GM19463 (cell line): ENCODE results near the gene TMEM253.

Experiments
- ATAC-seq: cut with Tn5 transposase; IDR thresholded peaks from one replicate; pipeline ENCODE4 v1.9.1; 2021; ENCODE audit warnings: mild to moderate bottlenecking, moderate library complexity; ENCODE audit not compliant: unreplicated experiment

The TMEM253 gene

DNA sequence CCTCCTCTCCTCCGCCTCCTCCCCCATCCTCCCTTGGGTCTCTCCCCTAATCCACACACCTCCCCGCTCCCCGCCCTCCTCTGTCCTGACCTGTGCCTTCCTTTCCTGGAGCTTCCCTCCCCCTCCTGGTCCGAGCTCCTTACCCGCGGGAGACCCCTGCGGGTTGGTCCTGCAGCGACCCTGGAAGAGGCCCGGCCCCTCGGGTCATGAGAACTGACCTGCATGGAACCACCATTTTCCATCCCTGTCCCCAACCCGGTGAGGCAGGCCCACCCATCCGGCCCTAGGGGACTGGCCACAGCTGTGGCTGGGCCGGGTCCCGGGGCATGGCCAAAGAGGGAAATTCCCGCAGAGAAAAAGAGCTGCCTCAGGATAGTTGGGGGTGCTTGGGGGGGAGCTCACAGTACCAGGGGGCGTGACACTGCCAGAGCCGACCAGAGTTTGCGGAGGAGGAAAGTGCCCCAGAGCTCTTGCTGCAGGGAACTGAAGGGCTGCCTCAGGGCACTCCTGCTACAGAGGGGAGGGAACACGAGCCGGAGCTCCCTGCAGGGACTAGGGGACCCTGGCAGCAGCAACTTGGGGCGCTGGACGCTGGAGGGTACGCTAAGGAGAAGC, 30.1 kb upstream of the TMEM253 start:
- peak; percentile 8 for ATAC-seq

DNA sequence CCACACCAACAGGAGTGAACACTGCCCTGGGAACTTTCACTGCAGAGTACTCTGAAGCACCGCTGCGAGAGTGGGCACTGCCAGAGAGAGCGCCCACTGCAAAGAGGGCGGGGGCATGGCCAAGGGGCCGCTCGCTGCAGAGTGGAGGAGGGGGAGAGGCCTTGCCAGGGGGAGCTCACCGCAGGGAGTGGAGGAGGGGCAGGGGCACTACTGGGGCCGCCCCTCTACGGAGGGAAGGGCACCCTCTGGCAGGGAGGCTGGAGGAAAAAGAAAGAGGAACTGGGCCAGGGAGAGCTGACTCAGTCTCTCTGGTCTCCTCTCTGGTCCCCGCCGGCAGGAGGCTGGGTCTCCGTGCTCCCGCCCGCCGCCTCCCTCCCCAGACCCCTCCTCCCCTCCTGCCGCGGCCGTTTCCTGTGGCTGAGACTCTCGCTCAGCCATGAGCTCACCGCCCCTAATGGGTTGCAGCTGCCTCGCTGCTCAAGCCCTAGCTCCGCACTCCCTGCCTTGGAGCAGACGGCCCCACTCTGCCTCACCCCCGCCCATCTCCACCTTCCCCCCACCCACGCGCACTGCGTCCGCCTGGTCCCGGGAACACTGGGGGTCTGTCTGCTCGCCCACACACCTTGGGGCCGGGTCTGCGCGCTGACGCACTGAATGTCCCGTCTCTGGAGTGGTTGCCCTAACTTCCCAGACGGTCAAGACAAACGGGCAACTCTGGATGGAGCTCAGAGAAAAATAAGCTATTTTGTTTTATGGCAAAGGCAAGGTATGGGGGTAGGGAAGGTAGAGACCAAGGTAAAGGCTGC, 29.4 kb upstream of the TMEM253 start:
- peak; percentile 84 for ATAC-seq

DNA sequence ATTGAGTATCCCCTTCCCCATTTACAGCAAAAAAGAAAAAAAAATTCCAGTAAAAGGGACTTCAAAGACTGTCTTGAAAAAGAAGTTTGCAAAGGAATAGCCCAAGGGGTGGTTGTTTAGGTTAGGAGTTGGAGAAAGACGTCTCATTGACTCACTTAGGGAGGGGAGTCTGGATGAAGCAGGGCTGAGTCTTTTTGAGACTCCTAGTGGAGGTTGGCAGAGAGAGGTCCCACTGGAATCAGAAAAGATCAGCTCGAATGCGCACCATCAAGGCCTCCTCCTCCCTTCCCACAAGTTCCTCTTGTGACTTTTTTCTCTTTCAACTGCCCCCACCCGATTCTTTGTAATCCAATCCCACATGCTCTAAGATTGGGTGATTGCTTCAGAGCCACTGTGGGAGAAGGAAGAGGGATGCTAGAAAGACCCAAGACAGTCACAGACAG, 28.8 kb upstream of the TMEM253 start:
- no peak for ATAC-seq

DNA sequence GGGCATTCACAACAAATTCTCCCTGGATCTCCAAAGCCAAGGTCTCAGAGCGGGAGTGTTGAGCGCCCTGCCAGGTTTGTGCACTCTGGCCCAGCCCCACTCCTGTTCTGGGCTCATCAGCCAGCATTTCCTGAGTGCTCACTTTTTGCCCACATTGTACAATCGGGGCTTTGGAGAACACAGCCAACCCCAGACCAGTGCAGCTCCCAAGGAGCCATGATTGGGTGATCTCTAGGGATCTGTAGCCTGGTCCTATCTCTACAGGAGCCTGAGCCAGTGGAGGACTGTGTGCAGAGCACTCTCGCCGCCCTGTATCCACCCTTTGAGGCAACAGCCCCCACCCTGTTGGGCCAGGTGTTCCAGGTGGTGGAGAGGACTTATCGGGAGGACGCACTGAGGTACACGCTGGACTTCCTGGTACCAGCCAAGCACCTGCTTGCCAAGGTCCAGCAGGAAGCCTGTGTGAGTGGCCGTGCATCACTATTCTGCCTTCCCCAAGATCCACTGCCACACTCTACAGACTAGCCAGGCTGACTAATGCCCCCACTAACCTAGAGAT, 28.0 kb upstream of the TMEM253 start:
- no peak for ATAC-seq

DNA sequence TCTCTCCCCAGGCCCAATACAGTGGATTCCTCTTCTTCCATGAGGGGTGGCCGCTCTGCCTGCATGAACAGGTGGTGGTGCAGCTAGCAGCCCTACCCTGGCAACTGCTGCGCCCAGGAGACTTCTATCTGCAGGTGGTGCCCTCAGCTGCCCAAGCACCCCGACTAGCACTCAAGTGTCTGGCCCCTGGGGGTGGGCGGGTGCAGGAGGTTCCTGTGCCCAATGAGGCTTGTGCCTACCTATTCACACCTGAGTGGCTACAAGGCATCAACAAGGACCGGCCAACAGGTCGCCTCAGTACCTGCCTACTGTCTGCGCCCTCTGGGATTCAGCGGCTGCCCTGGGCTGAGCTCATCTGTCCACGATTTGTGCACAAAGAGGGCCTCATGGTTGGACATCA, 26.9 kb upstream of the TMEM253 start:
- no peak for ATAC-seq

DNA sequence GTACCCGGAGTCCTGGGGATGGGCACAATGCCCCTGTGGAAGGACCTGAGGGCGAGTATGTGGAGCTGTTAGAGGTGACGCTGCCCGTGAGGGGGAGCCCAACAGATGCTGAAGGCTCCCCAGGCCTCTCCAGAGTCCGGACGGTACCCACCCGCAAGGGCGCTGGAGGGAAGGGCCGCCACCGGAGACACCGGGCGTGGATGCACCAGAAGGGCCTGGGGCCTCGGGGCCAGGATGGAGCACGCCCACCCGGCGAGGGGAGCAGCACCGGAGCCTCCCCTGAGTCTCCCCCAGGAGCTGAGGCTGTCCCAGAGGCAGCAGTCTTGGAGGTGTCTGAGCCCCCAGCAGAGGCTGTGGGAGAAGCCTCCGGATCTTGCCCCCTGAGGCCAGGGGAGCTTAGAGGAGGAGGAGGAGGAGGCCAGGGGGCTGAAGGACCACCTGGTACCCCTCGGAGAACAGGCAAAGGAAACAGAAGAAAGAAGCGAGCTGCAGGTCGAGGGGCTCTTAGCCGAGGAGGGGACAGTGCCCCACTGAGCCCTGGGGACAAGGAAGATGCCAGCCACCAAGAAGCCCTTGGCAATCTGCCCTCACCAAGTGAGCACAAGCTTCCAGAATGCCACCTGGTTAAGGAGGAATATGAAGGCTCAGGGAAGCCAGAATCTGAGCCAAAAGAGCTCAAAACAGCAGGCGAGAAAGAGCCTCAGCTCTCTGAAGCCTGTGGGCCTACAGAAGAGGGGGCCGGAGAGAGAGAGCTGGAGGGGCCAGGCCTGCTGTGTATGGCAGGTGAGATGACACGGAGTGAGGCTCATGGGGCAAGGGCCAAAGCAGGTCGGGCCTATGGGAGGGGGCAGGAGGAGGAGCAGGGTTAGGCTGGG, 26.2 kb upstream of the TMEM253 start:
- ATAC-seq = no peak

DNA sequence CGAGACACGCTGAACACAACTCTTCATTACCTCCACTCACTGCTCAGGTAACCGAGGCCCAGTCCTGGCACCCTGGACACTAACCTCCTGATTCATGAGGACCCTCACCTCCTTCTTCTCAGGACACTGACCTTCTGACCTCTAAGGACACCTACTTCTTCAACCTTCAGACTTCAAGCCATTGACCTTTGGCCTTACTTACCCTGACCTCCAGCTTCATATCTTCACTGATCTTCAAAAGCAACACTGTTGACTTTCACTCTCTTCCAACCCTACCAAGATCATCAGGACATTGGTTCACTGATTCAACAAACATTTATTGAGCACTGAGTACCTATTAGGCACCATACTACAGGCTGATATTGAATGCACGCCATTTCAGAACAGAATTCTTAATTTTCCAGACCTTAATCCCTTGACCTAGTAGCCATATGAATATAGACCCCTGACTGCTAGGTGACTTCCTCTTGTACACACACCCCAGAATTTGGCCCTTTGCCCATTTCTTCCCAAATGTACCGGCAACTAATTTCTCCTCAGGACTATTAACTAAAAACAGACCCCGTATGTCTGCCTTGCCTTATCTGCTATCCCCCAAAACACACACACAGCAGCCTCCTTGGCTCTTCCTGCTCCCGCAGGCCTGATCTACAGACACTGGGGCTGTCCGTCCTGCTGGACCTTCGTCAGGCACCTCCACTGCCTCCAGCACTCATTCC, 25.0 kb upstream of the TMEM253 start:
- no peak for ATAC-seq

DNA sequence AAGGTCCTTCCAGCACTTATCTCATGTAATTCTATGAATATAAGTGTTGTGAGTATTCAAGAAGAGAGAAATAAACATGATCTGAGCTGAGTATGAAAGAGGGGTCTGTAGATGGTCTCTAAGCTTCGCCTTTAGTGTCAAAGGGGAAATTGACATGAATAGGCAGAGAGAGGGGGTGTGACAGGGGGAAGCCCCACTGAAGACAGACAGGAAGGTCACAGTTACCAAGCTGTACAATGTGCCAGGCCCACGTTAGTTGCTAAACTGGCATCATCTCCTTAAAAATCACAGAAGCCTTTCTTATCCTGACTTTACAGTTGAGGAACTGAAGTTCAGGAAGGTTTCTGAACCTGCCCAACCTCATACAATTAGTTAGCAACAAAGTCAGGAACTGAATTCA, 23.2 kb upstream of the TMEM253 start:
- ATAC-seq = no peak

DNA sequence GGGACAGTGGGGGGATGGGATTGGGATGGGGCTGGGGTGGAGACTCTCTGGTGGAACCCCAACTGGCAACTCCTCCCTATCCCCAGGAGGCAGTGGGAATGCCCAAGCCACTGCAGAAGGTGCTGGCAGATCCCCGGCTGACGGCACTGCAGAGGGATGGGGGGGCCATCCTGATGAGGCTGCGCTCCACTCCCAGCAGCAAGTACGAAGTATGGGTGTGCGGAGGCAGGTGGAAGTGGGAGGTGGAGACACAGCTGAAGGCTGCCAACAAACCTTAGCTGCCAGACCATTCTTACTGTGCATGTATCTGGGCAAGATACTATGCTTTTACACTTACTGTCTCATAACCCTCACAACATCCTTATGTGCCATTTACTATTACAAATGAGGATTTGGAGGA, 22.6 kb upstream of the TMEM253 start:
- no peak for ATAC-seq

DNA sequence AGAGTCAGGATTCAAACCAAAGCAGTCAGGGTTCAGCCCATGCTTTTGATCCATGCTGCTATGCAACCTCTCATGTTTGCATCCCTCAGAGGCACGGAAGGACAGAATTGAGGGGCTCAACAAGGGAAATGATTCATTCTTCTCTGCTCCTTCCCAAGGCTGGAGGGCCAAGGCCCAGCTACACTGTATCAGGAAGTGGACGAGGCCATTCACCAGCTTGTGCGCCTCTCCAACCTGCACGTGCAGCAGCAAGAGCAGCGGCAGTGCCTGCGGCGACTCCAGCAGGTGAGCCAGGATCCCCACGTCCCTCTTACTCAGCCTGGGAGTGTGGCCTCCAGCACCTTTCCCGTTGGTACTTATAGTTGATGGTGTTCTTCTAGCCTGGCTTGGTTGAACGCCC, 22.1 kb upstream of the TMEM253 start:
- no peak for ATAC-seq

DNA sequence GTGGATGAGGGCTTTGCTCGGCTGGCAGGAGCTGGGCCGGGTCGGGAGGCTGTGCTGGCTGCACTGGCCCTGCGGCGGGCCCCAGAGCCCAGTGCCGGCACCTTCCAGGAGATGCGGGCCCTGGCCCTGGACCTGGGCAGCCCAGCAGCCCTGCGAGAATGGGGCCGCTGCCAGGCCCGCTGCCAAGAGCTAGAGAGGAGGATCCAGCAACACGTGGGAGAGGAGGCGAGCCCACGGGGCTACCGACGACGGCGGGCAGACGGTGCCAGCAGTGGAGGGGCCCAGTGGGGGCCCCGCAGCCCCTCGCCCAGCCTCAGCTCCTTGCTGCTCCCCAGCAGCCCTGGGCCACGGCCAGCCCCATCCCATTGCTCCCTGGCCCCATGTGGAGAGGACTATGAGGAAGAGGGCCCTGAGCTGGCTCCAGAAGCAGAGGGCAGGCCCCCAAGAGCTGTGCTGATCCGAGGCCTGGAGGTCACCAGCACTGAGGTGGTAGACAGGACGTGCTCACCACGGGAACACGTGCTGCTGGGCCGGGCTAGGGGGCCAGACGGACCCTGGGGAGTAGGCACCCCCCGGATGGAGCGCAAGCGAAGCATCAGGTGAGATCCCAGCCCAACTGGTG, 19.2 kb upstream of the TMEM253 start:
- no peak for ATAC-seq

DNA sequence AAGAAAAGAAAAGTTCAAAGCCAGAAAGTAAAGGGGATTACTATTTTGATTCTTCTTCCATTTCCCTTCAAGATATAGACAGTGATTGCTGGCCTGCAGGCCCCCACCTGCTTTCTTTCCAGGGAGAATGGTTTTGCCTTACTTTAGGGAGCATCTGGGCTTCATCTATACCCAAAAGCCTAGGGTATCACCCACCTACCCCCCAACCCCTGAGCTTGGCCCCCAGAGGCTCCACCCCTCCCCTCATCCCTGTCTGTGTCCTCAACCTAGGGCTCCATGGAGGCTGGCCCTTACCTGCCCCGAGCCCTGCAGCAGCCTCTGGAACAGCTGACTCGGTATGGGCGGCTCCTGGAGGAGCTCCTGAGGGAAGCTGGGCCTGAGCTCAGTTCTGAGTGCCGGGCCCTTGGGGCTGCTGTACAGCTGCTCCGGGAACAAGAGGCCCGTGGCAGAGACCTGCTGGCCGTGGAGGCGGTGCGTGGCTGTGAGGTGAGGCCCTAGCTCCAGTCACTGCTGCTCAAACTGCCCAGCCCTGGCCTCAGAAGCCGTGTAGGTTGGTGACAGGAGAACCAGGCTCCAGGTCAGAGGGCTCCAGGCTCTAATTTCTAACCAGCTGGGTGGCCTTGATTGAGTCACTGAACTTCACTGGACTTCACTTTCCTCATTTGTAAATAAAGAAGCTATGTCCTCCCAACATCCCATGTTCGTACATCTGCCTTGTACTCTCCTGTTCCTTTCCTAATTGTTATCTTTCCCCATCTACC, 17.1 kb upstream of the TMEM253 start:
- ATAC-seq = no peak

DNA sequence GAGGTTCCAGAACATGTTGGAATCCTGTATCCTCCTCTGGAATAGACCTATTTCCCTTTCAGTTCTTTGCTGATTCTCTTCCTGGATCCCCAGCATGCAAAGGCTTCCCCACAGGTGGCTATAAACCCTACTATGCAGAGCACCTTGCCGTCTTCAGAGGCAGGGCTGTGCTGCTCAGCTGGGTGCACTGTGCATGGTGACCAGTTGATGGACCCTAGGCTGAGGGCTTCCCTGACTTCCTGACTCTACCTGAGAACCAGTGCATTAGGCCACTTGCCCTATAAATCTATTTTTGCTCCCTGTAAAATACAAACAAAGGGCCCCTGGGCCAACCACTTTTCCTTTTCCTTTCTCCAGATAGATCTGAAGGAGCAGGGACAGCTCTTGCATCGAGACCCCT, 16.5 kb upstream of the TMEM253 start:
- no peak for ATAC-seq

DNA sequence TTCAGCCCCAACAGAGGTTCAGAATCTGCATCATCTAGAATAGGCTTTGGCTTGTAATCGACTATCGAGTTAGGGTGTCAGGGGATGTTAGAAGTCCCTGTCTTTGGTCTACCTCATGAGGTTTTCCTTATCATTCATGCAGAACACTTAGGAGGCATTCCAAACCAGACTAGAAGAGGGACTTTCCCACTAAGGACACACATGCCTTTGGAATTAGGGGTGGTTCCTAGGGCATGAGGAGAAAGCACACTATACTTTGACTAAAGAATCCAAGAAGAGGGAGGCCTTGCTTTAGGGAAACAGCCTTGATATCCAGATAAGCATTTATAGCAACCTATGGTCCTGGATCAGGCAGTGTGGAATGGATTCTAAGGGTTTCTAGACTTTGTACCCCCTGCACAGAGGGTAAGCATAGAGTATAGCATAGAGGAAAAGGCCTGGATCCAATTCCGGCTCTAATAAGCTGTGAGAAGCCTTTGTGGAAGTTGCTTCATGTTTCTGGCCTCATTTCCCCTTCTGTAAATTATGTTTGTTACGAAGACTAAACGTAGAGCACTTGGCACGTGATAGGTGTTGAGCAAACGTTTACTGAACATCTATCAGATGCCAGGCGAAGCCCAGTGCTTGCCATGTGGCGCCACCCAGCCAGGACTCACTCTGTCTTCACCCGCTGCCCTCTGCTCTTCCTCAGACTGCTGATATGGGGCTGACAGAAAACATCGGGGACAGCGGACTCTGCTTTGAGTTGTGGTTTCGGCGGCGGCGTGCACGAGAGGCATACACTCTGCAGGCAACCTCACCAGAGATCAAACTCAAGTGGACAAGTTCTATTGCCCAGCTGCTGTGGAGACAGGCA, 15.6 kb upstream of the TMEM253 start:
- ATAC-seq = no peak

DNA sequence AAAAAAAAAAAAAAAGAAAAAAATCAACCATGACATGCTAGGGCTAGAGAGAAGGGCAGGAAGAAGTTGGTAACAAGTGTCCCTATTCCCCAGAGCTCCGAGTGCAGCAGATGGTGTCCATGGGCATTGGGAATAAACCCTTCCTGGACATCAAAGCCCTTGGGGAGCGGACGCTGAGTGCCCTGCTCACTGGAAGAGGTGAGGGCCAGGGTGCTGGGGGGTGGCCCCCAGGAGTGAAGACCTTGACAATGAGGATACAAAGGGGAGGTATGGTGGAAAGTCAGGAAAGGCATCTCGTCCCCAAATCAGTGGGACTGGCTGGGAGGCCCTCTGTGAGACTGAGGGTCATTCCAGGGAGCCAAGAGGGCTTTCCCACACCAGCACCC, 14.0 kb upstream of the TMEM253 start:
- no peak for ATAC-seq

DNA sequence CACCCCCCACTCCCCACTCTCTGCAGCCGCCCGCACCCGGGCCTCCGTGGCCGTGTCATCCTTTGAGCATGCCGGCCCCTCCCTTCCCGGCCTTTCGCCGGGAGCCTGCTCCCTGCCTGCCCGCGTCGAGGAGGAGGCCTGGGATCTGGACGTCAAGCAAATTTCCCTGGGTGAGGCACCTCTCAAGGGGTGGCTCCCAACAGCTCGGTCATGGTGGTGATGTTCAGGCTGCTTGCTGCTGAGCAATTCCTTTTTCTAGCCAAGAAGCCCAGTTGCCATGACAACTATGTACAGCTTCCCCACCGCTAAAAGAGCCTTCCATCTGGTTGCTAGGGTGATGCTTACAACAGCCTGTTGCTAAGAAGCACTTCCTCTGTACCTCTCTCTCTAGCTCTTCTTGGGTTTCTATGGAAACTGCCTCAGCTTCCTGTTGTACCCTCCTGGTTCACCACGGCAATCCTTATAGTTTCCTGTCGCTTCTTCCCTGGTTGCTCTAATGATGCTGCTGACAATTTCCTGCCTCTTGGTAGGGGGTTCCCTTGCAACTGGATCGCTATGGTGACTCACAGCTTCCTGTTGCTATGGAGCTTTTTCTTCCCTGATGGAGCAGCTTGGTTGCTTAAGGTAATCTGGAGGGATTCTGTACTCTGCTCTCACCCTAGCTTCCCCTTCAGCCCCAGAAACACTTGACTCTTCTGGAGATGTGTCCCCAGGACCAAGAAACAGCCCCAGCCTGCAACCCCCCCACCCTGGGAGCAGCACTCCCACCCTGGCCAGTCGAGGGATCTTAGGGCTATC, 13.4 kb upstream of the TMEM253 start:
- ATAC-seq = peak; percentile 54

DNA sequence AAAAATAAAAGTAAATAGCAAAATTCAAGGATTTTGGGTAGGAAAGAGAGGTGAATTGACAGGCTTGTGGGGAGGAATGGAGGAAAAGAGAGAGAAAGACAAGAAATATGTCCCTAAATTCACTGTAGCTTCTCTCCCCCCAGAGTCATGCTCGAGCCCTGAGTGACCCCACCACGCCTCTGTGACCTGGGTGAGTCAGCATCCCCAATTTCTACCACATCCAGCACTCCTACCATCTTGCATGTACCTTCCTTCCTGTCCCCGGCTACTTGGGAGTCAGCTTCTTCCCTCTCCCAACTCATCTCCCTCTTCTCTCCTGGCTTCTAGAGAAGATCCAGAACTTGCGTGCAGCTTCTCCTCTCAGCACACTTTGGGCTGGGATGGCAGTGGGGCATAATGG, 12.2 kb upstream of the TMEM253 start:
- no peak for ATAC-seq

DNA sequence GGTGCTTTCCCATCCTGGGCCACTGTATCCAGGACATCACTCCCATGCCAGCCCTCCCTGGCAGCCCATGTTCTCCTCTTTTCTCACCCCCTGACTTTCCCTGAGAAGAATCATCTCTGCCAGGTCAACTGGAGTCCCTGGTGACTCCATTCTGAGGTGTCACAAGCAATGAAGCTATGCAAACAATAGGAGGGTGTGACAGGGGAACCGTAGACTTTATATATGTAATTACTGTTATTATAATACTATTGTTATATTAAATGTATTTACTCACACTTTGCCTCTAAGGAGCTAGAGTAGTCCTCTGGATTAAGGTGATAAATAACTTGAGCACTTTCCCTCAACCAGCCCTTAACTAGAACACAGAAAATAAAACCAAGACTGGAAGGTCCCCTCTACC, 11.6 kb upstream of the TMEM253 start:
- no peak for ATAC-seq
